ENCODE data around the gene BCL7C.
A peak's percentile ranks its signal among the peaks of the same experiment; 100 is the strongest.
"Not testable (repeated sequence)": the region's sequence is repeated elsewhere in the genome, so short reads cannot be mapped to it uniquely, and the experiment has no call there.

The BCL7C gene

GRCh38 chr16:30866031-30866430 is 27.8 kb downstream of the BCL7C start:
- DNase-seq (ENCODE audit: low read depth in 2 of 2) = no peak

- not testable (repeated sequence) for DNase-seq (ENCODE audit: low read depth in 2 of 2)
Measured at GRCh38 chr16:30863178-30863577, 30.7 kb downstream of the BCL7C start.

- not testable (repeated sequence) for DNase-seq (ENCODE audit: low read depth in 2 of 2)
Measured at GRCh38 chr16:30860729-30861128, 33.1 kb downstream of the BCL7C start.

- DNase-seq (ENCODE audit: low read depth in 2 of 2) = no peak
Measured at GRCh38 chr16:30858829-30859423, 35.0 kb downstream of the BCL7C start.

- no peak for DNase-seq (ENCODE audit: low read depth in 2 of 2)
Measured at GRCh38 chr16:30858111-30858495, 35.8 kb downstream of the BCL7C start.

GRCh38 chr16:30853758-30854157 is 40.1 kb downstream of the BCL7C start:
- DNase-seq (ENCODE audit: low read depth in 2 of 2) = no peak

GRCh38 chr16:30850246-30850645 is 43.6 kb downstream of the BCL7C start:
- no peak for DNase-seq (ENCODE audit: low read depth in 2 of 2)

GRCh38 chr16:30846649-30847402 is 47.1 kb downstream of the BCL7C start:
- no peak for DNase-seq (ENCODE audit: low read depth in 2 of 2)

- peak; percentile 49 to 71 for DNase-seq (ENCODE audit: low read depth in 2 of 2)
Measured at GRCh38 chr16:30844671-30845449, 49.0 kb downstream of the BCL7C start.

- no peak for DNase-seq (ENCODE audit: low read depth in 2 of 2)
Measured at GRCh38 chr16:30844346-30844670, 49.6 kb downstream of the BCL7C start.

- no peak for DNase-seq (ENCODE audit: low read depth in 2 of 2)
Measured at GRCh38 chr16:30843501-30843900, 50.4 kb downstream of the BCL7C start.

GRCh38 chr16:30842971-30843370 is 50.9 kb downstream of the BCL7C start:
- DNase-seq (ENCODE audit: low read depth in 2 of 2) = no peak

- no peak for DNase-seq (ENCODE audit: low read depth in 2 of 2)
Measured at GRCh38 chr16:30841332-30841731, 52.5 kb downstream of the BCL7C start.

GRCh38 chr16:30840611-30841010 is 53.3 kb downstream of the BCL7C start:
- no peak for DNase-seq (ENCODE audit: low read depth in 2 of 2)

- no peak for DNase-seq (ENCODE audit: low read depth in 2 of 2)
Measured at GRCh38 chr16:30839523-30840227, 54.2 kb downstream of the BCL7C start.

- no peak for DNase-seq (ENCODE audit: low read depth in 2 of 2)
Measured at GRCh38 chr16:30838876-30839471, 54.9 kb downstream of the BCL7C start.

GRCh38 chr16:30837904-30838303 is 56.0 kb downstream of the BCL7C start:
- no peak for DNase-seq (ENCODE audit: low read depth in 2 of 2)

Data from stimulated activated CD8-positive, alpha-beta memory T cell treated with anti-CD3 and anti-CD28 coated beads, Interleukin-2, amount 100 ng/mL, for 1 hour (primary cell).